ENCODE measurements around the gene KDM7A.
"Not testable (repeated sequence)": the region's sequence is repeated elsewhere in the genome, so short reads cannot be mapped to it uniquely, and the experiment has no call there.

The KDM7A gene

GRCh38 chr7:140156460-140157080, 20.2 kb downstream of the KDM7A start:
- DNase-seq (ENCODE audit: low read depth), result no peak

GRCh38 chr7:140155428-140155827, 21.4 kb downstream of the KDM7A start:
- no peak for DNase-seq (ENCODE audit: low read depth)

GRCh38 chr7:140153666-140154161, 23.1 kb downstream of the KDM7A start:
- no peak for DNase-seq (ENCODE audit: low read depth)

GRCh38 chr7:140146574-140146973, 30.2 kb downstream of the KDM7A start:
- no peak for DNase-seq (ENCODE audit: low read depth)

- no peak for DNase-seq (ENCODE audit: low read depth)
These were observed 31.1 kb downstream of the KDM7A start for GRCh38 chr7:140145709-140146108.

- no peak for DNase-seq (ENCODE audit: low read depth)
These were observed 32.0 kb downstream of the KDM7A start for GRCh38 chr7:140144821-140145220.

GRCh38 chr7:140143997-140144396, 32.8 kb downstream of the KDM7A start:
- no peak for DNase-seq (ENCODE audit: low read depth)

GRCh38 chr7:140142031-140142430, 34.8 kb downstream of the KDM7A start:
- no peak for DNase-seq (ENCODE audit: low read depth)

- DNase-seq (ENCODE audit: low read depth), result no peak
These were observed 35.5 kb downstream of the KDM7A start for GRCh38 chr7:140141256-140141655.

GRCh38 chr7:140137078-140137477, 39.7 kb downstream of the KDM7A start:
- no peak for DNase-seq (ENCODE audit: low read depth)

GRCh38 chr7:140136073-140136472, 40.7 kb downstream of the KDM7A start:
- no peak for DNase-seq (ENCODE audit: low read depth)

- DNase-seq (ENCODE audit: low read depth), result no peak
These were observed 42.7 kb downstream of the KDM7A start for GRCh38 chr7:140134039-140134438.

GRCh38 chr7:140127360-140128127, 49.2 kb downstream of the KDM7A start:
- no peak for DNase-seq (ENCODE audit: low read depth)

- DNase-seq (ENCODE audit: low read depth), result no peak
These were observed 50.2 kb downstream of the KDM7A start for GRCh38 chr7:140126435-140127034.

GRCh38 chr7:140122965-140123364, 53.8 kb downstream of the KDM7A start:
- no peak for DNase-seq (ENCODE audit: low read depth)

GRCh38 chr7:140121326-140121725, 55.5 kb downstream of the KDM7A start:
- no peak for DNase-seq (ENCODE audit: low read depth)

GRCh38 chr7:140114817-140115216, 62.0 kb downstream of the KDM7A start:
- not testable (repeated sequence) for DNase-seq (ENCODE audit: low read depth)

- not testable (repeated sequence) for DNase-seq (ENCODE audit: low read depth)
These were observed 68.0 kb downstream of the KDM7A start for GRCh38 chr7:140108777-140109176.

GRCh38 chr7:140096459-140096858, 80.3 kb downstream of the KDM7A start:
- no peak for DNase-seq (ENCODE audit: low read depth)

GRCh38 chr7:140093375-140093774, 83.4 kb downstream of the KDM7A start:
- DNase-seq (ENCODE audit: low read depth), result no peak

- DNase-seq (ENCODE audit: low read depth), result no peak
These were observed 91.3 kb downstream of the KDM7A start for GRCh38 chr7:140085447-140085846.

- DNase-seq (ENCODE audit: low read depth), result no peak
These were observed 91.8 kb downstream of the KDM7A start for GRCh38 chr7:140084972-140085371.

GRCh38 chr7:140084142-140084655, 92.6 kb downstream of the KDM7A start:
- DNase-seq (ENCODE audit: low read depth), result no peak

Data from stimulated activated CD8-positive, alpha-beta memory T cell treated with anti-CD3 and anti-CD28 coated beads, Interleukin-15, amount 100 ng/mL, for 24 hours (primary cell).